K562 (cell line): ENCODE data around the gene ZNF467. TPM values are rescaled to one million over a fixed set of nuclear protein-coding genes. Genes with fewer than 3 reads are reported as not detected.

Experiments
- ARNT ChIP-seq, 2 experiments: fragments of 450-650 bp; IDR thresholded peaks; 2 replicates each; pipeline ENCODE4 v1.6.1; 2016; ENCODE audit warnings: mild to moderate bottlenecking in 1 of 2
- DLX4 ChIP-seq: fragments of 250-450 bp; sonication (Bioruptor Pico); IDR thresholded peaks from 2 replicates; pipeline ENCODE4 v1.6.1; 2021; ENCODE audit warnings: mild to moderate bottlenecking
- ELK3 ChIP-seq: fragments of 450-650 bp; formaldehyde crosslinking; IDR thresholded peaks from 2 replicates; pipeline ENCODE4 v1.4.0; 2020; ENCODE audit warnings: mild to moderate bottlenecking
- EZH2 ChIP-seq: IDR thresholded peaks from 2 replicates; pipeline ENCODE4 v1.6.1; 2012; ENCODE audit warnings: low read depth, mild to moderate bottlenecking, inconsistent platforms, low read length, borderline replicate concordance
- GTF2A2 ChIP-seq: IDR thresholded peaks from 2 replicates; pipeline ENCODE4 v1.6.1; 2016; ENCODE audit warnings: mild to moderate bottlenecking, missing genetic modification characterization, missing compliant biosample characterization
- MEIS2 ChIP-seq: fragments of 450-650 bp; IDR thresholded peaks from 2 replicates; pipeline ENCODE4 v1.6.1; 2014; ENCODE audit warnings: mild to moderate bottlenecking; ENCODE audit not compliant: partially characterized antibody
- MXI1 ChIP-seq: IDR thresholded peaks from 2 replicates; pipeline ENCODE4 v1.6.1; 2011; ENCODE audit warnings: low read depth, mild to moderate bottlenecking, improper control_type of control experiment, low read length
- MYNN ChIP-seq, 2 experiments: sonication (generic); formaldehyde crosslinking in 1 of 2; IDR thresholded peaks; 2 replicates each; pipeline versions ENCODE4 v1.5.0 to v1.6.1; 2016 to 2020; ENCODE audit warnings: antibody characterized with exemption in 1 of 2, missing genetic modification reagents in 1 of 2
- PKNOX1 ChIP-seq: fragments of 450-650 bp; IDR thresholded peaks from 2 replicates; pipeline ENCODE4 v1.6.1; 2016
- PPARD ChIP-seq: fragments of 250-450 bp; sonication (Bioruptor Pico); IDR thresholded peaks from 2 replicates; pipeline ENCODE4 v1.8.0; 2022; ENCODE audit warnings: inconsistent platforms, mild to moderate bottlenecking, moderate library complexity
- RAD21 ChIP-seq, 2 experiments: fragments of 250-450 bp in 1 of 2; fragments of 450-650 bp in 1 of 2; sonication (Bioruptor Pico) in 1 of 2; formaldehyde crosslinking in 1 of 2; IDR thresholded peaks in 1 of 2; conservative IDR thresholded peaks in 1 of 2; 2 replicates each; pipeline versions ENCODE4 v1.4.0 to v1.8.0; 2020 to 2022; ENCODE audit warnings: mild to moderate bottlenecking in 2 of 2, moderate library complexity in 1 of 2
- SIN3B ChIP-seq: fragments of 450-650 bp; IDR thresholded peaks from 2 replicates; pipeline ENCODE4 v1.6.1; 2017; ENCODE audit warnings: low read depth, mild to moderate bottlenecking, moderate library complexity
- STAG1 ChIP-seq: sonication (generic); formaldehyde crosslinking; IDR thresholded peaks from 2 replicates; pipeline ENCODE4 v1.5.0; 2020; ENCODE audit warnings: missing genetic modification reagents, borderline replicate concordance
- WHSC1 ChIP-seq: IDR thresholded peaks from one replicate; pipeline ENCODE4 v1.6.1; 2012; ENCODE audit warnings: low read length, control low read depth, inconsistent platforms
- ZBTB7A ChIP-seq: IDR thresholded peaks from 2 replicates; pipeline ENCODE4 v1.6.1; 2011; ENCODE audit warnings: low read depth, mild to moderate bottlenecking, low read length, moderate library complexity, borderline replicate concordance; ENCODE audit not compliant: control insufficient read depth
- ZFP30 ChIP-seq: fragments of 250-450 bp; sonication (Bioruptor Pico); IDR thresholded peaks from 2 replicates; pipeline ENCODE4 v1.8.0; 2022; ENCODE audit warnings: moderate library complexity, mild to moderate bottlenecking, inconsistent platforms, borderline replicate concordance
- ZNF23 ChIP-seq: fragments of 250-450 bp; sonication (Bioruptor Pico); IDR thresholded peaks from 2 replicates; pipeline ENCODE4 v1.4.0; 2020; ENCODE audit warnings: mild to moderate bottlenecking
- ZNF263 ChIP-seq: sonication (generic); formaldehyde crosslinking; IDR thresholded peaks from 2 replicates; pipeline ENCODE4 v1.8.0; 2022; ENCODE audit warnings: mild to moderate bottlenecking, missing genetic modification reagents, borderline replicate concordance
- ZNF280B ChIP-seq: fragments of 250-450 bp; sonication (Bioruptor Pico); IDR thresholded peaks from 2 replicates; pipeline ENCODE4 v1.5.1; 2021; ENCODE audit warnings: mild to moderate bottlenecking
- ZNF316 ChIP-seq: fragments of 450-650 bp; IDR thresholded peaks from 2 replicates; pipeline ENCODE4 v1.6.1; 2016
- ZNF449 ChIP-seq: fragments of 250-450 bp; sonication (Bioruptor Pico); IDR thresholded peaks from 2 replicates; pipeline ENCODE4 v1.8.0; 2022; ENCODE audit warnings: moderate library complexity, mild to moderate bottlenecking, inconsistent platforms
- ZNF512 ChIP-seq: IDR thresholded peaks from 2 replicates; pipeline ENCODE4 v1.6.1; 2016; ENCODE audit warnings: missing genetic modification characterization, missing compliant biosample characterization
- ZNF764 ChIP-seq: fragments of 250-450 bp; sonication (Bioruptor Pico); IDR thresholded peaks from 2 replicates; pipeline ENCODE4 v1.4.0; 2020; ENCODE audit warnings: low read depth, mild to moderate bottlenecking, moderate library complexity
- polyA plus RNA-seq, 8 experiments: library from polyadenylated mRNA; depleted of rRNA in 4 of 8; stranded (reverse) in 5 of 8; unstranded in 3 of 8; fragments of >200 nt; fragmentation: Nextera tagmentation in 2 of 8; fragmentation: Illumina TruSeq in 1 of 8; extraction: Ambion mirVana in 2 of 8; extraction: Trizol in 1 of 8; gene quantifications; 2 replicates each; pipeline versions ENCODE4 v1.2.1 to v1.2.3, GENCODE V29; 2011 to 2014; ENCODE audit warnings: inconsistent platforms in 1 of 8, missing spikeins in 1 of 8
- total RNA-seq, 7 experiments: library from RNA; depleted of rRNA in 6 of 7; stranded (reverse); fragments of >200 nt in 6 of 7; fragmentation: Illumina TruSeq in 2 of 7; extraction: Trizol in 2 of 7; gene quantifications; 2 replicates each; pipeline versions ENCODE4 v1.2.1 to v1.2.3, GENCODE V29; 2011 to 2021; ENCODE audit warnings: low replicate concordance in 1 of 7

ZNF467 gene
- total and polyA plus RNA-seq, 9 of the 15 experiments (the other 6 are each of a cell fraction or from before 2014, with no cell fraction given) = 0.32 to 14.2 (median 1.7) TPM

GRCh38 chr7:149776289-149776688, 2.9 kb upstream of the ZNF467 start (continued):
- no peak for TF ChIP-seq ZNF764 (CRISPR knock-in tag)
- peak; percentile 33 for TF ChIP-seq MEIS2
- no peak for TF ChIP-seq GTF2A2 (tag)
- TF ChIP-seq STAG1 = no peak
- no peak for TF ChIP-seq DLX4
- peak; percentile 40; the same call in 1 of the 2 replicates for TF ChIP-seq MYNN (IDR thresholded peaks at IDR 0.05)
- TF ChIP-seq MYNN (CRISPR knock-in tag; IDR thresholded peaks at IDR 0.05) = no peak
- no peak for TF ChIP-seq ZBTB7A
- no peak for TF ChIP-seq ELK3 (CRISPR knock-in tag)
- TF ChIP-seq ZNF280B (CRISPR knock-in tag) = no peak
- TF ChIP-seq ZNF316 = no peak
- no peak for TF ChIP-seq ARNT (IDR thresholded peaks at IDR 0.05)
- no peak for TF ChIP-seq ZNF449 (CRISPR knock-in tag)
- no peak for TF ChIP-seq ZFP30 (CRISPR knock-in tag)
- TF ChIP-seq ZNF23 = no peak
- TF ChIP-seq WHSC1 = no peak
- TF ChIP-seq PPARD (CRISPR knock-in tag) = no peak
- peak; percentile 92 for TF ChIP-seq PKNOX1
- 0 out of 4 replicates have a peak, but pooled peaks of 1 of the 2 experiments have one; percentile 6 for TF ChIP-seq RAD21 (CRISPR knock-in tag; conservative IDR thresholded peaks at IDR 0.05 in 1 of 2, IDR thresholded peaks at IDR 0.05 in 1 of 2)
- TF ChIP-seq SIN3B = no peak
- no peak for TF ChIP-seq ZNF263 (CRISPR knock-in tag)
- TF ChIP-seq EZH2 = no peak
- TF ChIP-seq MXI1 = no peak
- no peak for TF ChIP-seq ZNF512 (tag)
